ENCODE measurements around the gene MPG. TPM values are rescaled to one million over a fixed set of nuclear protein-coding genes. Genes with fewer than 3 reads are reported as not detected.

MPG gene
- total and polyA plus RNA-seq, 10 of the 15 experiments (the other 5 are each of a cell fraction or from before 2014, with no cell fraction given) = 0.32 to 193 (median 55.7) TPM

GRCh38 chr16:86483-86952 lies 8.5 kb downstream of the MPG start:
- no peak overlapping the region for H3K27ac ChIP-seq (ENCODE audit: control insufficient read depth, insufficient read depth)
- 98% methylated on average over 22 of the region's 23 CpGs for WGBS (ENCODE audit: insufficient coverage, insufficient replicate concordance, low lambda C conversion rate, missing lambda C conversion rate)
- H3K4me2 ChIP-seq (ENCODE audit: control insufficient read depth, insufficient read depth) = no peak overlapping the region
- H3K4me3 ChIP-seq = no peak overlapping the region
- no peak overlapping the region for H2AFZ ChIP-seq (ENCODE audit: control insufficient read depth, low read depth, low read length)
- no TSS peak for BruUV-seq (replicated peaks)
- H3K36me3 ChIP-seq (ENCODE audit: control insufficient read depth in 2 of 2, insufficient read depth in 2 of 2, low read length in 1 of 2) = peaks cover 9 to 23% of the 10 kb centered on the region in 2 experiments; a peak in 3 of 4 replicates
- in situ Hi-C loops (cut with MboI) = no loop called here
- intact Hi-C loops (cut with micrococcal nuclease; ENCODE audit: unreplicated experiment) = no loop called here
- no peaks in the 10 kb centered on the region for H3K27me3 ChIP-seq (replicated peaks in 1 of 2; ENCODE audit: control insufficient read depth in 2 of 2, insufficient read depth in 2 of 2, low read length in 1 of 2)
- CTCF ChIA-PET = interaction anchor here (1.1 to 3.3 kb wide), 3 partner anchors 9 to 21 kb away, joined by 3 to 27 read pairs (median 12); no protein-coding TSS in a partner anchor
- ATAC-seq (no peak), DNase-seq (ENCODE audit: low read depth, low spot score) (no peak), FAIRE-seq (no peak)
- no peaks in the 10 kb centered on the region for H3K9me3 ChIP-seq (replicated peaks; ENCODE audit: control insufficient read depth, insufficient read depth, low read length)
- POLR2A ChIA-PET = interaction anchor here (0.5 to 0.9 kb wide), 2 partner anchors 11 to 45 kb away, joined by 3 read pairs; no protein-coding TSS in a partner anchor
- no peaks in the 10 kb centered on the region for H3K79me2 ChIP-seq (ENCODE audit: control insufficient read depth, insufficient read depth, low read length)
- TF ChIP-seq, protein P1, sequence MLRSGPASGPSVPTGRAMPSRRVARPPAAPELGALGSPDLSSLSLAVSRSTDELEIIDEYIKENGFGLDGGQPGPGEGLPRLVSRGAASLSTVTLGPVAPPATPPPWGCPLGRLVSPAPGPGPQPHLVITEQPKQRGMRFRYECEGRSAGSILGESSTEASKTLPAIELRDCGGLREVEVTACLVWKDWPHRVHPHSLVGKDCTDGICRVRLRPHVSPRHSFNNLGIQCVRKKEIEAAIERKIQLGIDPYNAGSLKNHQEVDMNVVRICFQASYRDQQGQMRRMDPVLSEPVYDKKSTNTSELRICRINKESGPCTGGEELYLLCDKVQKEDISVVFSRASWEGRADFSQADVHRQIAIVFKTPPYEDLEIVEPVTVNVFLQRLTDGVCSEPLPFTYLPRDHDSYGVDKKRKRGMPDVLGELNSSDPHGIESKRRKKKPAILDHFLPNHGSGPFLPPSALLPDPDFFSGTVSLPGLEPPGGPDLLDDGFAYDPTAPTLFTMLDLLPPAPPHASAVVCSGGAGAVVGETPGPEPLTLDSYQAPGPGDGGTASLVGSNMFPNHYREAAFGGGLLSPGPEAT (IDR thresholded peaks at IDR 0.05; ENCODE audit: low read depth) = no peak
- TF ChIP-seq ZNF24 (IDR thresholded peaks at IDR 0.05) = no peak
- TF ChIP-seq, protein P2, sequence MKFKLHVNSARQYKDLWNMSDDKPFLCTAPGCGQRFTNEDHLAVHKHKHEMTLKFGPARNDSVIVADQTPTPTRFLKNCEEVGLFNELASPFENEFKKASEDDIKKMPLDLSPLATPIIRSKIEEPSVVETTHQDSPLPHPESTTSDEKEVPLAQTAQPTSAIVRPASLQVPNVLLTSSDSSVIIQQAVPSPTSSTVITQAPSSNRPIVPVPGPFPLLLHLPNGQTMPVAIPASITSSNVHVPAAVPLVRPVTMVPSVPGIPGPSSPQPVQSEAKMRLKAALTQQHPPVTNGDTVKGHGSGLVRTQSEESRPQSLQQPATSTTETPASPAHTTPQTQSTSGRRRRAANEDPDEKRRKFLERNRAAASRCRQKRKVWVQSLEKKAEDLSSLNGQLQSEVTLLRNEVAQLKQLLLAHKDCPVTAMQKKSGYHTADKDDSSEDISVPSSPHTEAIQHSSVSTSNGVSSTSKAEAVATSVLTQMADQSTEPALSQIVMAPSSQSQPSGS (IDR thresholded peaks at IDR 0.05; ENCODE audit: low read length) = no peak
- RAD21 ChIA-PET (ENCODE audit: unreplicated experiment) = interaction anchor here (1.0 kb wide), 1 partner anchor 10 kb away, joined by 3 read pairs; no protein-coding TSS in a partner anchor
- H3K9ac ChIP-seq (ENCODE audit: control insufficient read depth, insufficient read depth, low read length) = no peak overlapping the region
- peaks cover 17% of the 10 kb centered on the region for H3K4me1 ChIP-seq (ENCODE audit: control insufficient read depth, insufficient read depth, low read length)
- H4K20me1 ChIP-seq (ENCODE audit: control insufficient read depth, insufficient read depth) = no peaks in the 10 kb centered on the region
- SMC1A ChIA-PET (ENCODE audit: uncharacterized antibody, unreplicated experiment) = no interaction called here

GRCh38 chr16:88613-89012 lies 10.6 kb downstream of the MPG start:
- peak; percentile 55 for TF ChIP-seq POLR2A (IDR thresholded peaks at IDR 0.05; ENCODE audit: low read depth, low read length)
- TF ChIP-seq LARP7 (IDR thresholded peaks at IDR 0.05) = no peak
- no peak for TF ChIP-seq EED (IDR thresholded peaks at IDR 0.05; ENCODE audit: low read depth)
- 94% methylated on average over 14 of the region's 14 CpGs for WGBS (ENCODE audit: insufficient coverage, insufficient replicate concordance, low lambda C conversion rate, missing lambda C conversion rate)
- no peak for FAIRE-seq

More at GRCh38 chr16:88613-89012, 10.6 kb downstream of the MPG start:
- ChIA-PET SMC1A (ENCODE audit: uncharacterized antibody, unreplicated experiment) (no interaction called here), RAD21 (ENCODE audit: unreplicated experiment) (no interaction called here), POLR2A (no interaction called here), CTCF (no interaction called here)
- no peaks in the 10 kb centered on the region for H4K20me1 ChIP-seq (ENCODE audit: control insufficient read depth, insufficient read depth)
- no peaks in the 10 kb centered on the region for H3K27me3 ChIP-seq (replicated peaks in 1 of 2; ENCODE audit: control insufficient read depth in 2 of 2, insufficient read depth in 2 of 2, low read length in 1 of 2)
- no peak for DNase-seq (ENCODE audit: low read depth, low spot score)
- H3K4me2 ChIP-seq (ENCODE audit: control insufficient read depth, insufficient read depth) = no peak overlapping the region
- no peak overlapping the region for H2AFZ ChIP-seq (ENCODE audit: control insufficient read depth, low read depth, low read length)
- in situ Hi-C loops (cut with MboI) = no loop called here
- H3K9me3 ChIP-seq (replicated peaks; ENCODE audit: control insufficient read depth, insufficient read depth, low read length) = no peaks in the 10 kb centered on the region
- peaks cover 17% of the 10 kb centered on the region for H3K4me1 ChIP-seq (ENCODE audit: control insufficient read depth, insufficient read depth, low read length)
- H3K9ac ChIP-seq (ENCODE audit: control insufficient read depth, insufficient read depth, low read length) = no peak overlapping the region
- intact Hi-C loops (cut with micrococcal nuclease; ENCODE audit: unreplicated experiment) = no loop called here
- no peak overlapping the region for H3K27ac ChIP-seq (ENCODE audit: control insufficient read depth, insufficient read depth)
- no peak overlapping the region for H3K4me3 ChIP-seq
- peaks cover 5 to 23% of the 10 kb centered on the region in 2 experiments; a peak in 3 of 4 replicates for H3K36me3 ChIP-seq (ENCODE audit: control insufficient read depth in 2 of 2, insufficient read depth in 2 of 2, low read length in 1 of 2)
- no peak for ATAC-seq
- no peaks in the 10 kb centered on the region for H3K79me2 ChIP-seq (ENCODE audit: control insufficient read depth, insufficient read depth, low read length)
- no TSS peak for BruUV-seq (replicated peaks)

All from GM12878 (cell line).